Astrocyte of the cerebellum (primary cell): ENCODE measurements around the gene ZNF441.

Experiments
- DNase-seq: peaks from one replicate; pipeline ENCODE4 v3.0.0-alpha.2; 2011; ENCODE audit warnings: low read depth
- H3K4me3 ChIP-seq: 2 replicates; pipeline ENCODE4 v1.5.1; 2011; ENCODE audit warnings: mild to moderate bottlenecking, low read depth, low read length, moderate library complexity
- CTCF ChIP-seq: IDR thresholded peaks from 2 replicates; pipeline ENCODE4 v1.5.1; 2012; ENCODE audit warnings: low read length, low read depth, moderate library complexity, mild to moderate bottlenecking; ENCODE audit errors: missing control alignments
- in situ Hi-C: cut with HindIII; loops from 2 replicates; pipeline ENCODE4 v1.10.0; 2017; ENCODE audit warnings: low sequenced_read_pairs

The ZNF441 gene

GRCh38 chr19:11797491-11797890 lies 30.7 kb downstream of the ZNF441 start:
- peak; percentile 23 for DNase-seq
- no peak overlapping the region for H3K4me3 ChIP-seq
- in situ Hi-C loops: no loop called here
- TF ChIP-seq CTCF: peak; percentile 61

GRCh38 chr19:11798391-11799330 lies 31.9 kb downstream of the ZNF441 start, which contains the start of gene ZNF491:
Gene ZNF491 (plus strand): TSS chr19:11798523. CDS start chr19:11805954, 7,431 bp downstream.
- TF ChIP-seq CTCF: peak; percentile 22
- in situ Hi-C loops: no loop called here
- H3K4me3 ChIP-seq: peak within 1 kb of the TSS; percentile 68
- DNase-seq: peak; percentile 67

GRCh38 chr19:11806354-11807098 lies 39.7 kb downstream of the ZNF441 start:
- TF ChIP-seq CTCF: no peak
- no peak for DNase-seq
- no peak overlapping the region for H3K4me3 ChIP-seq
- in situ Hi-C loops: no loop called here

- in situ Hi-C loops: no loop called here
- no peak overlapping the region for H3K4me3 ChIP-seq
- TF ChIP-seq CTCF: no peak
Observed at GRCh38 chr19:11807099-11807380, 40.2 kb downstream of the ZNF441 start.

GRCh38 chr19:11813703-11814028 lies 46.9 kb downstream of the ZNF441 start:
- in situ Hi-C loops: no loop called here
- H3K4me3 ChIP-seq: peak overlapping the region; percentile 84
- no peak for DNase-seq
- no peak for TF ChIP-seq CTCF

More at GRCh38 chr19:11807099-11807380, 40.2 kb downstream of the ZNF441 start:
- DNase-seq: no peak

- peak within 1 kb of the TSS; percentile 84 for H3K4me3 ChIP-seq
- TF ChIP-seq CTCF: no peak
- peak; percentile 74 for DNase-seq
- in situ Hi-C loops: no loop called here
Observed at GRCh38 chr19:11814029-11814699, 47.4 kb downstream of the ZNF441 start, which contains the start of gene ZNF440. Gene ZNF440 (plus strand): TSS chr19:11814273. CDS start chr19:11814448, 175 bp downstream.
